Measurements from ENCODE around the gene TNK2.
"Not testable (repeated sequence)": the region's sequence is repeated elsewhere in the genome, so short reads cannot be mapped to it uniquely, and the experiment has no call there.

Gene TNK2

GRCh38 chr3:195907934-195908693, at the start of gene TNK2:
Gene TNK2 (minus strand): TSS chr3:195908551. CDS start chr3:195888588, 19,963 bp downstream.
- DNase-seq (ENCODE audit: low read depth) = peak; percentile 37

GRCh38 chr3:195956577-195956976, 48.2 kb upstream of the TNK2 start:
- no peak for DNase-seq (ENCODE audit: low read depth)

GRCh38 chr3:195955416-195955841, 47.1 kb upstream of the TNK2 start:
- DNase-seq (ENCODE audit: low read depth) = not testable (repeated sequence)

GRCh38 chr3:195954752-195955119, 46.4 kb upstream of the TNK2 start:
- peak; percentile 33 for DNase-seq (ENCODE audit: low read depth)

- peak; percentile 63 for DNase-seq (ENCODE audit: low read depth)
Measured at GRCh38 chr3:195954052-195954751, 45.9 kb upstream of the TNK2 start.

GRCh38 chr3:195952590-195952989, 44.2 kb upstream of the TNK2 start:
- not testable (repeated sequence) for DNase-seq (ENCODE audit: low read depth)

- not testable (repeated sequence) for DNase-seq (ENCODE audit: low read depth)
Measured at GRCh38 chr3:195951443-195952177, 43.3 kb upstream of the TNK2 start.

GRCh38 chr3:195950731-195951130, 42.4 kb upstream of the TNK2 start:
- DNase-seq (ENCODE audit: low read depth) = not testable (repeated sequence)

GRCh38 chr3:195950164-195950563, 41.8 kb upstream of the TNK2 start:
- not testable (repeated sequence) for DNase-seq (ENCODE audit: low read depth)

- DNase-seq (ENCODE audit: low read depth) = not testable (repeated sequence)
Measured at GRCh38 chr3:195946910-195947699, 38.8 kb upstream of the TNK2 start.

GRCh38 chr3:195941265-195941815, 33.0 kb upstream of the TNK2 start:
- DNase-seq (ENCODE audit: low read depth) = not testable (repeated sequence)

GRCh38 chr3:195940806-195941205, 32.5 kb upstream of the TNK2 start:
- DNase-seq (ENCODE audit: low read depth) = not testable (repeated sequence)

GRCh38 chr3:195939526-195940470, 31.4 kb upstream of the TNK2 start:
- not testable (repeated sequence) for DNase-seq (ENCODE audit: low read depth)

- DNase-seq (ENCODE audit: low read depth) = not testable (repeated sequence)
Measured at GRCh38 chr3:195933044-195933430, 24.7 kb upstream of the TNK2 start.

GRCh38 chr3:195932418-195933043, 24.2 kb upstream of the TNK2 start:
- no peak for DNase-seq (ENCODE audit: low read depth)

GRCh38 chr3:195931582-195932273, 23.4 kb upstream of the TNK2 start:
- DNase-seq (ENCODE audit: low read depth) = no peak

GRCh38 chr3:195929452-195929851, 21.1 kb upstream of the TNK2 start:
- DNase-seq (ENCODE audit: low read depth) = no peak

- no peak for DNase-seq (ENCODE audit: low read depth)
Measured at GRCh38 chr3:195921334-195921791, 13.0 kb upstream of the TNK2 start.

GRCh38 chr3:195918176-195918575, 9.8 kb upstream of the TNK2 start:
- DNase-seq (ENCODE audit: low read depth) = no peak

Measured in activated T-helper 1 cell treated with Interleukin-2 at 50 U/mL for 16 hours (primary cell).